Esophagus muscularis mucosa (tissue), 4 donors: ENCODE measurements around the gene FILIP1L. TPM values are rescaled to one million over a fixed set of nuclear protein-coding genes. Genes with fewer than 3 reads are reported as not detected.
A peak's percentile ranks its signal among the peaks of the same experiment; 100 is the strongest.

Source experiments
- DNase-seq: peaks from one replicate; pipeline ENCODE4 v3.0.0-alpha.2; 2017; ENCODE audit errors: extremely low spot score
- H3K27ac ChIP-seq, 4 donors: fragments of 200-600 bp; sonication (generic); replicated peaks in 1 of 4; 1 replicate in 3 of 4; 2 replicates in 1 of 4; pipeline ENCODE4 v1.5.1; 2016 to 2019; ENCODE audit warnings: mild to moderate bottlenecking in 1 of 4
- H3K27me3 ChIP-seq, 4 donors: fragments of 200-600 bp; sonication (generic); one replicate each; pipeline versions ENCODE4 v1.5.1 to v1.6.0; 2016 to 2019
- H3K36me3 ChIP-seq, 4 donors: fragments of 200-600 bp; sonication (generic); one replicate each; pipeline ENCODE4 v1.5.1; 2016 to 2019
- H3K4me1 ChIP-seq, 4 donors: fragments of 200-600 bp; sonication (generic); one replicate each; pipeline ENCODE4 v1.5.1; 2016 to 2019
- H3K4me3 ChIP-seq, 4 donors: fragments of 200-600 bp; sonication (generic); 1 replicate in 2 of 4; 2 replicates in 2 of 4; pipeline ENCODE4 v1.5.1; 2016 to 2019; ENCODE audit warnings: mild to moderate bottlenecking in 4 of 4, moderate library complexity in 1 of 4
- H3K9me3 ChIP-seq, 4 donors: fragments of 200-600 bp; sonication (generic); 1 replicate in 3 of 4; 2 replicates in 1 of 4; pipeline ENCODE4 v1.5.1; 2016 to 2019
- CTCF ChIP-seq, 3 experiments: fragments of 200-600 bp in 2 of 3; fragments of 450-650 bp in 1 of 3; sonication (generic) in 2 of 3; IDR thresholded peaks; one replicate each; pipeline ENCODE4 v1.5.1; 2017 to 2019; ENCODE audit warnings: antibody characterized with exemption in 3 of 3, mild to moderate bottlenecking in 2 of 3, moderate library complexity in 1 of 3
- EP300 ChIP-seq: sonication (generic); formaldehyde crosslinking; IDR thresholded peaks from one replicate; pipeline ENCODE4 v1.6.1; 2017; ENCODE audit warnings: antibody characterized with exemption
- POLR2A ChIP-seq: fragments of 450-650 bp; IDR thresholded peaks from one replicate; pipeline ENCODE4 v1.6.1; 2017; ENCODE audit warnings: antibody characterized with exemption, moderate library complexity, mild to moderate bottlenecking, low read depth
- POLR2AphosphoS5 ChIP-seq, 2 donors: sonication (generic); formaldehyde crosslinking; IDR thresholded peaks; one replicate each; pipeline ENCODE4 v1.6.1; 2017; ENCODE audit warnings: antibody characterized with exemption in 2 of 2
- WGBS: methylation state at CpG from one replicate; pipeline ENCODE4 v1.1.5; 2018; 5-methylcytosine and 5-hydroxymethylcytosine counted together
- intact Hi-C: fragments of 100-400 bp; cut with DNase I; formaldehyde crosslinking; loops from one replicate; pipeline ENCODE4 v1.15.1; 2023
- total RNA-seq, 4 donors: library from RNA; depleted of rRNA; stranded (reverse); fragments of >200 nt; gene quantifications; one replicate each; pipeline versions ENCODE4 v1.1.0 to v1.2.1, GENCODE V29; 2016

FILIP1L gene
- total RNA-seq, 4 donors from 2014 or later = 120 to 134 (median 127) TPM

GRCh38 chr3:99990179-99990578, 124.1 kb downstream of the FILIP1L start:
- no peak overlapping the region for H3K27ac ChIP-seq
- H3K4me3 ChIP-seq = no peak overlapping the region
- H3K27me3 ChIP-seq = no peaks in the 10 kb centered on the region
- DNase-seq = peak; percentile 55
- intact Hi-C loops = no loop called here
- H3K4me1 ChIP-seq = no peaks in the 10 kb centered on the region
- TF ChIP-seq POLR2AphosphoS5 (IDR thresholded peaks at IDR 0.05) = no peak
- no peak for TF ChIP-seq CTCF (IDR thresholded peaks at IDR 0.05)
- TF ChIP-seq EP300 = no peak
- TF ChIP-seq POLR2A = no peak
- 93% methylated on average over 1 of the region's 1 CpG for WGBS
- H3K9me3 ChIP-seq = no peaks in the 10 kb centered on the region
- H3K36me3 ChIP-seq = no peaks in the 10 kb centered on the region

- H3K4me1 ChIP-seq = no peaks in the 10 kb centered on the region
- intact Hi-C loops = no loop called here
- 80% methylated on average over 2 of the region's 2 CpGs for whole genome bisulfite sequencing
- no peaks in the 10 kb centered on the region for H3K27me3 ChIP-seq
- H3K27ac ChIP-seq = no peak overlapping the region
- no peak overlapping the region for H3K4me3 ChIP-seq
- DNase-seq = no peak
- no peaks in the 10 kb centered on the region for H3K36me3 ChIP-seq
- no peaks in the 10 kb centered on the region for H3K9me3 ChIP-seq
- TF ChIP-seq EP300 = no peak
- no peak for TF ChIP-seq CTCF (IDR thresholded peaks at IDR 0.05)
- TF ChIP-seq POLR2AphosphoS5 (IDR thresholded peaks at IDR 0.05) = no peak
- TF ChIP-seq POLR2A = no peak
These were observed 129.6 kb downstream of the FILIP1L start for GRCh38 chr3:99984668-99985067.

GRCh38 chr3:99984139-99984538, 130.2 kb downstream of the FILIP1L start:
- intact Hi-C loops = no loop called here
- Histone ChIP-seq H3K27me3 (no peaks in the 10 kb centered on the region), H3K9me3 (no peaks in the 10 kb centered on the region)

GRCh38 chr3:99982650-99983049, 131.7 kb downstream of the FILIP1L start:
- Histone ChIP-seq H3K9me3 (no peaks in the 10 kb centered on the region), H3K27me3 (no peaks in the 10 kb centered on the region), H3K4me1 (no peaks in the 10 kb centered on the region), H3K27ac (no peak overlapping the region), H3K36me3 (no peaks in the 10 kb centered on the region), H3K4me3 (no peak overlapping the region)
- no peak for DNase-seq
- TF ChIP-seq CTCF (IDR thresholded peaks at IDR 0.05) = no peak
- no peak for TF ChIP-seq EP300
- no peak for TF ChIP-seq POLR2A
- TF ChIP-seq POLR2AphosphoS5 (IDR thresholded peaks at IDR 0.05) = no peak
- WGBS = 98% methylated on average over 2 of the region's 2 CpGs
- intact Hi-C loops = no loop called here

More at GRCh38 chr3:99984139-99984538, 130.2 kb downstream of the FILIP1L start:
- no peak for DNase-seq
- Histone ChIP-seq H3K36me3 (no peaks in the 10 kb centered on the region), H3K27ac (no peak overlapping the region), H3K4me3 (no peak overlapping the region), H3K4me1 (no peaks in the 10 kb centered on the region)
- TF ChIP-seq POLR2AphosphoS5 (IDR thresholded peaks at IDR 0.05) (no peak), CTCF (IDR thresholded peaks at IDR 0.05) (no peak), EP300 (no peak), POLR2A (no peak)

GRCh38 chr3:99981138-99981537, 133.2 kb downstream of the FILIP1L start:
- intact Hi-C loops = no loop called here
- TF ChIP-seq EP300 (no peak), POLR2AphosphoS5 (IDR thresholded peaks at IDR 0.05) (no peak), CTCF (IDR thresholded peaks at IDR 0.05) (no peak), POLR2A (no peak)
- DNase-seq = no peak
- WGBS = 87% methylated on average over 1 of the region's 1 CpG
- Histone ChIP-seq H3K36me3 (no peaks in the 10 kb centered on the region), H3K27me3 (no peaks in the 10 kb centered on the region), H3K4me1 (no peaks in the 10 kb centered on the region), H3K9me3 (no peaks in the 10 kb centered on the region), H3K4me3 (no peak overlapping the region), H3K27ac (no peak overlapping the region)
